GM18861 (cell line): ENCODE data around the gene ETS1.
"Not testable (repeated sequence)": the region's sequence is repeated elsewhere in the genome, so short reads cannot be mapped to it uniquely, and the experiment has no call there.

Experiments
- ATAC-seq: cut with Tn5 transposase; IDR thresholded peaks from one replicate; pipeline ENCODE4 v1.9.1; 2021; ENCODE audit not compliant: unreplicated experiment

Gene ETS1

GRCh38 chr11:128448200-128448886 is 139.0 kb downstream of the ETS1 start:
- no peak for ATAC-seq

GRCh38 chr11:128447233-128447632 is 140.1 kb downstream of the ETS1 start:
- no peak for ATAC-seq

- ATAC-seq, result not testable (repeated sequence)
Measured at GRCh38 chr11:128445921-128446320, 141.4 kb downstream of the ETS1 start.

GRCh38 chr11:128437136-128437535 is 150.2 kb downstream of the ETS1 start:
- ATAC-seq, result no peak

GRCh38 chr11:128434818-128435217 is 152.5 kb downstream of the ETS1 start:
- no peak for ATAC-seq

GRCh38 chr11:128434411-128434810 is 152.9 kb downstream of the ETS1 start:
- no peak for ATAC-seq

GRCh38 chr11:128432926-128433325 is 154.4 kb downstream of the ETS1 start:
- no peak for ATAC-seq

- ATAC-seq, result no peak
Measured at GRCh38 chr11:128431931-128432330, 155.4 kb downstream of the ETS1 start.

GRCh38 chr11:128428935-128429334 is 158.4 kb downstream of the ETS1 start:
- ATAC-seq, result no peak

GRCh38 chr11:128424851-128425285 is 162.5 kb downstream of the ETS1 start:
- no peak for ATAC-seq

- no peak for ATAC-seq
Measured at GRCh38 chr11:128424271-128424711, 163.1 kb downstream of the ETS1 start.

- ATAC-seq, result peak; percentile 57
Measured at GRCh38 chr11:128422576-128423370, 164.6 kb downstream of the ETS1 start.

- no peak for ATAC-seq
Measured at GRCh38 chr11:128421577-128422330, 165.6 kb downstream of the ETS1 start.

- ATAC-seq, result no peak
Measured at GRCh38 chr11:128420951-128421350, 166.4 kb downstream of the ETS1 start.

- ATAC-seq, result no peak
Measured at GRCh38 chr11:128420265-128420664, 167.1 kb downstream of the ETS1 start.

- no peak for ATAC-seq
Measured at GRCh38 chr11:128419012-128419767, 168.2 kb downstream of the ETS1 start.

- ATAC-seq, result no peak
Measured at GRCh38 chr11:128417607-128418324, 169.6 kb downstream of the ETS1 start.

GRCh38 chr11:128416976-128417375 is 170.4 kb downstream of the ETS1 start:
- ATAC-seq, result no peak

GRCh38 chr11:128415539-128415938 is 171.8 kb downstream of the ETS1 start:
- ATAC-seq, result peak; percentile 21
